ENCODE data around the gene MCHR2. TPM values are rescaled to one million over a fixed set of nuclear protein-coding genes. Genes with fewer than 3 reads are reported as not detected.

Gene MCHR2
- total RNA-seq, 1 donor from 2014 or later, result not detected

- no peak overlapping the region for H2AFZ ChIP-seq (ENCODE audit: low read depth, low read length)
- no peaks in the 10 kb centered on the region for H3K79me2 ChIP-seq (ENCODE audit: insufficient read depth, low read length)
- Mint-ChIP-seq H3K27ac (ENCODE audit: unreplicated experiment) (no peak overlapping the region), H3K9me3 (ENCODE audit: unreplicated experiment) (no peaks in the 10 kb centered on the region), H3K27me3 (ENCODE audit: low read depth, unreplicated experiment) (no peaks in the 10 kb centered on the region), H3K4me1 (ENCODE audit: low read depth, unreplicated experiment) (no peaks in the 10 kb centered on the region), H3K4me3 (ENCODE audit: unreplicated experiment) (no peak overlapping the region), H3K36me3 (ENCODE audit: low read depth, unreplicated experiment) (no peaks in the 10 kb centered on the region)
- H3K4me3 ChIP-seq (ENCODE audit: insufficient read depth, low read depth, low read length), result no peak overlapping the region
- no peaks in the 10 kb centered on the region for H3K4me1 ChIP-seq (ENCODE audit: insufficient read depth, low read length)
- no peaks in the 10 kb centered on the region for H3K9me3 ChIP-seq (ENCODE audit: insufficient read depth, low read depth, low read length)
- H3K27me3 ChIP-seq (ENCODE audit: insufficient read depth, low read length), result no peaks in the 10 kb centered on the region
- H3K36me3 ChIP-seq (ENCODE audit: insufficient read depth, low read length), result no peaks in the 10 kb centered on the region
- H3K27ac ChIP-seq (ENCODE audit: low read depth, low read length), result no peak overlapping the region
- H4K20me1 ChIP-seq (ENCODE audit: insufficient read depth, low read length), result no peaks in the 10 kb centered on the region
- no peak for FAIRE-seq
- no peak overlapping the region for H3K4me2 ChIP-seq (ENCODE audit: low read length)
- TF ChIP-seq, protein P1, sequence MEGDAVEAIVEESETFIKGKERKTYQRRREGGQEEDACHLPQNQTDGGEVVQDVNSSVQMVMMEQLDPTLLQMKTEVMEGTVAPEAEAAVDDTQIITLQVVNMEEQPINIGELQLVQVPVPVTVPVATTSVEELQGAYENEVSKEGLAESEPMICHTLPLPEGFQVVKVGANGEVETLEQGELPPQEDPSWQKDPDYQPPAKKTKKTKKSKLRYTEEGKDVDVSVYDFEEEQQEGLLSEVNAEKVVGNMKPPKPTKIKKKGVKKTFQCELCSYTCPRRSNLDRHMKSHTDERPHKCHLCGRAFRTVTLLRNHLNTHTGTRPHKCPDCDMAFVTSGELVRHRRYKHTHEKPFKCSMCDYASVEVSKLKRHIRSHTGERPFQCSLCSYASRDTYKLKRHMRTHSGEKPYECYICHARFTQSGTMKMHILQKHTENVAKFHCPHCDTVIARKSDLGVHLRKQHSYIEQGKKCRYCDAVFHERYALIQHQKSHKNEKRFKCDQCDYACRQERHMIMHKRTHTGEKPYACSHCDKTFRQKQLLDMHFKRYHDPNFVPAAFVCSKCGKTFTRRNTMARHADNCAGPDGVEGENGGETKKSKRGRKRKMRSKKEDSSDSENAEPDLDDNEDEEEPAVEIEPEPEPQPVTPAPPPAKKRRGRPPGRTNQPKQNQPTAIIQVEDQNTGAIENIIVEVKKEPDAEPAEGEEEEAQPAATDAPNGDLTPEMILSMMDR (IDR thresholded peaks at IDR 0.05; ENCODE audit: insufficient read depth, low read depth, low read length), result no peak
- TF ChIP-seq EZH2 (IDR thresholded peaks at IDR 0.05; ENCODE audit: insufficient read depth, low read length), result no peak
- DNase-seq (ENCODE audit: low read depth), result no peak
- no peak overlapping the region for H3K9ac ChIP-seq (ENCODE audit: low read length)
Measured at GRCh38 chr6:99894815-99895214, 99.2 kb downstream of the MCHR2 start.

GRCh38 chr6:99887066-99887465 lies 107.0 kb downstream of the MCHR2 start:
- Histone ChIP-seq H3K9ac (ENCODE audit: low read length) (no peak overlapping the region), H3K27me3 (ENCODE audit: insufficient read depth, low read length) (no peaks in the 10 kb centered on the region), H3K27ac (ENCODE audit: low read depth, low read length) (no peak overlapping the region), H3K36me3 (ENCODE audit: insufficient read depth, low read length) (no peaks in the 10 kb centered on the region), H4K20me1 (ENCODE audit: insufficient read depth, low read length) (no peaks in the 10 kb centered on the region), H3K4me1 (ENCODE audit: insufficient read depth, low read length) (no peaks in the 10 kb centered on the region), H2AFZ (ENCODE audit: low read depth, low read length) (no peak overlapping the region), H3K79me2 (ENCODE audit: insufficient read depth, low read length) (no peaks in the 10 kb centered on the region), H3K4me3 (ENCODE audit: insufficient read depth, low read depth, low read length) (no peak overlapping the region), H3K4me2 (ENCODE audit: low read length) (no peak overlapping the region), H3K9me3 (ENCODE audit: insufficient read depth, low read depth, low read length) (no peaks in the 10 kb centered on the region)
- Mint-ChIP-seq H3K27me3 (ENCODE audit: low read depth, unreplicated experiment) (no peaks in the 10 kb centered on the region), H3K9me3 (ENCODE audit: unreplicated experiment) (no peaks in the 10 kb centered on the region), H3K4me3 (ENCODE audit: unreplicated experiment) (no peak overlapping the region), H3K36me3 (ENCODE audit: low read depth, unreplicated experiment) (no peaks in the 10 kb centered on the region), H3K4me1 (ENCODE audit: low read depth, unreplicated experiment) (no peaks in the 10 kb centered on the region), H3K27ac (ENCODE audit: unreplicated experiment) (no peak overlapping the region)
- TF ChIP-seq, protein P1 (IDR thresholded peaks at IDR 0.05; ENCODE audit: insufficient read depth, low read depth, low read length), result no peak
- no peak for TF ChIP-seq EZH2 (IDR thresholded peaks at IDR 0.05; ENCODE audit: insufficient read depth, low read length)
- FAIRE-seq (no peak), DNase-seq (ENCODE audit: low read depth) (no peak)

GRCh38 chr6:99885051-99885450 lies 109.0 kb downstream of the MCHR2 start:
- no peaks in the 10 kb centered on the region for H3K4me1 ChIP-seq (ENCODE audit: insufficient read depth, low read length)
- no peak overlapping the region for H2AFZ ChIP-seq (ENCODE audit: low read depth, low read length)
- no peaks in the 10 kb centered on the region for H3K27me3 ChIP-seq (ENCODE audit: insufficient read depth, low read length)
- TF ChIP-seq EZH2 (IDR thresholded peaks at IDR 0.05; ENCODE audit: insufficient read depth, low read length), result no peak
- TF ChIP-seq, protein P1 (IDR thresholded peaks at IDR 0.05; ENCODE audit: insufficient read depth, low read depth, low read length), result no peak
- H3K9me3 ChIP-seq (ENCODE audit: insufficient read depth, low read depth, low read length), result no peaks in the 10 kb centered on the region
- no peak overlapping the region for H3K27ac Mint-ChIP-seq (ENCODE audit: unreplicated experiment)
- H3K27ac ChIP-seq (ENCODE audit: low read depth, low read length), result no peak overlapping the region
- no peaks in the 10 kb centered on the region for H3K9me3 Mint-ChIP-seq (ENCODE audit: unreplicated experiment)
- H3K36me3 ChIP-seq (ENCODE audit: insufficient read depth, low read length), result no peaks in the 10 kb centered on the region
- DNase-seq (ENCODE audit: low read depth) (no peak), FAIRE-seq (no peak)
- H3K36me3 Mint-ChIP-seq (ENCODE audit: low read depth, unreplicated experiment), result no peaks in the 10 kb centered on the region
- H4K20me1 ChIP-seq (ENCODE audit: insufficient read depth, low read length), result no peaks in the 10 kb centered on the region
- no peak overlapping the region for H3K4me2 ChIP-seq (ENCODE audit: low read length)
- H3K9ac ChIP-seq (ENCODE audit: low read length), result no peak overlapping the region
- H3K79me2 ChIP-seq (ENCODE audit: insufficient read depth, low read length), result no peaks in the 10 kb centered on the region
- no peak overlapping the region for H3K4me3 ChIP-seq (ENCODE audit: insufficient read depth, low read depth, low read length)
- H3K4me1 Mint-ChIP-seq (ENCODE audit: low read depth, unreplicated experiment), result no peaks in the 10 kb centered on the region
- H3K27me3 Mint-ChIP-seq (ENCODE audit: low read depth, unreplicated experiment), result peaks cover 2% of the 10 kb centered on the region
- no peak overlapping the region for H3K4me3 Mint-ChIP-seq (ENCODE audit: unreplicated experiment)

Data from astrocyte (in vitro differentiated cells and primary cell).